GM12872 (cell line): ENCODE measurements around the gene ARID4B.

Experiments used
- CTCF ChIP-seq: IDR thresholded peaks from 3 replicates; pipeline ENCODE4 v1.5.1; 2011; ENCODE audit warnings: low read depth, mild to moderate bottlenecking, low read length, moderate library complexity; ENCODE audit not compliant: insufficient read depth

The ARID4B gene

GRCh38 chr1:235244974-235245592 is 82.9 kb downstream of the ARID4B start:
- TF ChIP-seq CTCF, result no peak

- TF ChIP-seq CTCF, result no peak
Observed at GRCh38 chr1:235240960-235241359, 87.0 kb downstream of the ARID4B start.

- no peak for TF ChIP-seq CTCF
Observed at GRCh38 chr1:235239851-235240250, 88.1 kb downstream of the ARID4B start.

- no peak for TF ChIP-seq CTCF
Observed at GRCh38 chr1:235238558-235238957, 89.4 kb downstream of the ARID4B start.

GRCh38 chr1:235236128-235236527 is 91.9 kb downstream of the ARID4B start:
- no peak for TF ChIP-seq CTCF

GRCh38 chr1:235229868-235230267 is 98.1 kb downstream of the ARID4B start:
- TF ChIP-seq CTCF, result no peak

GRCh38 chr1:235227414-235227813 is 100.6 kb downstream of the ARID4B start:
- no peak for TF ChIP-seq CTCF
